GM12892 (cell line): Measurements from ENCODE around the gene FBXL7.

Source experiments
- POLR2A ChIP-seq: IDR thresholded peaks from 2 replicates; pipeline ENCODE4 v1.6.1; 2011; ENCODE audit warnings: low read depth, low read length, control low read depth
- TAF1 ChIP-seq: IDR thresholded peaks from 2 replicates; pipeline ENCODE4 v1.6.1; 2011; ENCODE audit warnings: low read depth, mild to moderate bottlenecking, control low read depth, low read length, borderline replicate concordance

GRCh38 chr5:15948190-15948589 is 448.2 kb downstream of the FBXL7 start:
- TF ChIP-seq POLR2A (no peak), TAF1 (no peak)
